PC-3 (cell line): ENCODE data around the gene OR2F2.

Experiments used
- CTCF ChIP-seq: fragments of 300-600 bp; sonication (generic); conservative IDR thresholded peaks from 2 replicates; pipeline ENCODE4 v1.5.1; 2017; ENCODE audit warnings: antibody characterized with exemption, low read depth, mild to moderate bottlenecking, low read length
- EZH2 ChIP-seq: fragments of 300-600 bp; sonication (generic); IDR thresholded peaks from one replicate; pipeline ENCODE4 v1.6.1; 2017; ENCODE audit warnings: antibody characterized with exemption, mild to moderate bottlenecking, low read length; ENCODE audit not compliant: unreplicated experiment
- EZH2phosphoT487 ChIP-seq: fragments of 300-600 bp; sonication (generic); IDR thresholded peaks from 2 replicates; pipeline ENCODE4 v1.6.1; 2018; ENCODE audit warnings: mild to moderate bottlenecking, antibody characterized with exemption, low read length, borderline replicate concordance

DNA sequence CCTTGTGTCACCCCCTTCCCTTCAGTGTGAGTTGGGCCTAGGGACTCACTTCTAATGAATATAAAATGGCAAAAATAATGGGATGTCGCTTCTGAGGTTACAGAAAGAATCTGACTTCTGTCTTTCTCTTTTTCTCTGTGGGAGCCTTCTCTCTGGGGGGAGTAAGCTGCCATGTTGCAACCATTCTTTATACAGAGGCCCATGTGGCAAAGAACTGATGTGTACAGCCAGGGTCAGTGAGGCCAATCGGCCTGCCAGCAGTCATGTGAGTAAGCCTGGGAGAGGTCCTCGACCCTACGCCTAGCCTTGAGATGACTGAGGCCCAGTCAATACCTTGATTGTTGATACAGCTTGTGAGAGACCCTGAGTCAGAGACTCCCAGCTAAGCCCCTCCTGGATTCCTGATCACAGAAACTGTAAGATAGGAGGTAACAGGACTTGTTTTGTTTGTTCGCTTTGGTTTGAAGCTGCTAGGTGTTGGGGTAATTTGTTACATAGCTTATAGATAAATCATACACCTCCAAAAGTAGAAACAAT is 34.7 kb upstream of the OR2F2 start:
- TF ChIP-seq CTCF: no peak
- TF ChIP-seq EZH2: no peak
- no peak for TF ChIP-seq EZH2phosphoT487
